Body of pancreas (tissue), 4 donors: ENCODE data around the gene CPEB2. TPM values are rescaled to one million over a fixed set of nuclear protein-coding genes. Genes with fewer than 3 reads are reported as not detected.

Experiments
- ATAC-seq: fragments of 150-250 bp; one replicate; pipeline ENCODE4 v1.9.1; 2016
- DNase-seq, 4 donors: peaks; one replicate each; pipeline ENCODE4 v3.0.0-alpha.2; 2019
- H3K27ac ChIP-seq, 4 donors: fragments of 200-600 bp; sonication (generic); 1 replicate in 3 of 4; 2 replicates in 1 of 4; pipeline versions ENCODE4 v1.5.1 to v1.6.1; 2016 to 2019; ENCODE audit warnings: mild to moderate bottlenecking in 1 of 4, mixed read lengths in 1 of 4, moderate library complexity in 1 of 4
- H3K27me3 ChIP-seq, 2 donors: fragments of 200-600 bp; sonication (generic); one replicate each; pipeline ENCODE4 v1.6.0; 2016; ENCODE audit warnings: mild to moderate bottlenecking in 1 of 2
- H3K36me3 ChIP-seq, 2 donors: fragments of 200-600 bp; sonication (generic); replicated peaks in 1 of 2; 2 replicates each; pipeline ENCODE4 v1.5.1; 2016; ENCODE audit warnings: low read depth in 2 of 2; ENCODE audit not compliant: insufficient read depth in 1 of 2
- H3K4me1 ChIP-seq: fragments of 200-600 bp; sonication (generic); one replicate; pipeline ENCODE4 v1.6.0; 2016
- H3K4me3 ChIP-seq, 2 donors: fragments of 200-600 bp; sonication (generic); 1 replicate in 1 of 2; 2 replicates in 1 of 2; pipeline ENCODE4 v1.5.1; 2016 to 2019
- H3K9me3 ChIP-seq, 3 donors: fragments of 200-600 bp; sonication (generic); 1 replicate in 2 of 3; 2 replicates in 1 of 3; pipeline ENCODE4 v1.5.1; 2016
- CTCF ChIP-seq, 7 experiments: fragments of 450-650 bp in 4 of 7; fragments of 200-600 bp in 3 of 7; sonication (generic) in 3 of 7; IDR thresholded peaks; one replicate each; pipeline ENCODE4 v1.5.1; 2016 to 2019; ENCODE audit warnings: antibody characterized with exemption in 7 of 7
- POLR2A ChIP-seq, 3 donors: fragments of 450-650 bp; IDR thresholded peaks; one replicate each; pipeline ENCODE4 v1.6.1; 2016; ENCODE audit warnings: antibody characterized with exemption in 3 of 3, mild to moderate bottlenecking in 2 of 3
- WGBS, 2 donors: methylation state at CpG; one replicate each; pipeline ENCODE4 v1.1.5; 2017; 5-methylcytosine and 5-hydroxymethylcytosine counted together
- intact Hi-C: fragments of 100-400 bp; cut with DNase I; formaldehyde crosslinking; loops from one replicate; pipeline ENCODE4 v1.15.1; 2023
- total RNA-seq, 2 donors: library from RNA; depleted of rRNA; stranded (reverse); fragments of >200 nt; gene quantifications; one replicate each; pipeline ENCODE4 v1.1.0, GENCODE V29; 2016

Gene CPEB2
- total RNA-seq, 2 donors from 2014 or later = 6.6 to 8.0 TPM

GRCh38 chr4:15065516-15065915, 63.2 kb downstream of the CPEB2 start:
- no peaks in the 10 kb centered on the region for H3K9me3 ChIP-seq
- H3K27me3 ChIP-seq = no peaks in the 10 kb centered on the region
- no peak overlapping the region for H3K27ac ChIP-seq
- no peaks in the 10 kb centered on the region for H3K4me1 ChIP-seq
- H3K36me3 ChIP-seq = peaks cover 5 to 6% of the 10 kb centered on the region in 2 donors
- ATAC-seq = no peak
- WGBS, 2 donors = 78 to 93% methylated on average over 5 of the region's 5 CpGs
- intact Hi-C loops = no loop called here
- TF ChIP-seq CTCF (IDR thresholded peaks at IDR 0.05) (no peak), POLR2A (IDR thresholded peaks at IDR 0.05) (no peak)
- DNase-seq = no peak
- no peak overlapping the region for H3K4me3 ChIP-seq

- TF ChIP-seq CTCF (IDR thresholded peaks at IDR 0.05) = no peak
- no peak for TF ChIP-seq POLR2A (IDR thresholded peaks at IDR 0.05)
- peaks cover 5 to 6% of the 10 kb centered on the region in 2 donors for H3K36me3 ChIP-seq
- no peak overlapping the region for H3K27ac ChIP-seq
- H3K9me3 ChIP-seq = no peaks in the 10 kb centered on the region
- H3K27me3 ChIP-seq = no peaks in the 10 kb centered on the region
- H3K4me3 ChIP-seq = no peak overlapping the region
- no peaks in the 10 kb centered on the region for H3K4me1 ChIP-seq
- no peak for ATAC-seq
- no peak for DNase-seq
- intact Hi-C loops = no loop called here
- 91 to 95% methylated on average over 7 of the region's 7 CpGs for WGBS, 2 donors
These were observed 63.9 kb downstream of the CPEB2 start for GRCh38 chr4:15066140-15066539.

- 96% methylated on average over 1 of the region's 1 CpG for WGBS, 2 donors
- intact Hi-C loops = no loop called here
- Histone ChIP-seq H3K36me3 (peaks cover 5 to 6% of the 10 kb centered on the region in 2 donors), H3K4me3 (no peak overlapping the region), H3K27ac (no peak overlapping the region), H3K27me3 (no peaks in the 10 kb centered on the region), H3K4me1 (no peaks in the 10 kb centered on the region), H3K9me3 (no peaks in the 10 kb centered on the region)
- ATAC-seq (no peak), DNase-seq (no peak)
- TF ChIP-seq POLR2A (IDR thresholded peaks at IDR 0.05) (no peak), CTCF (IDR thresholded peaks at IDR 0.05) (no peak)
These were observed 66.0 kb downstream of the CPEB2 start for GRCh38 chr4:15068298-15068697.

GRCh38 chr4:15075875-15076274, 73.6 kb downstream of the CPEB2 start:
- H3K4me1 ChIP-seq = no peaks in the 10 kb centered on the region
- no peak overlapping the region for H3K4me3 ChIP-seq
- intact Hi-C loops = no loop called here
- H3K36me3 ChIP-seq = no peaks in the 10 kb centered on the region
- H3K9me3 ChIP-seq = no peaks in the 10 kb centered on the region
- DNase-seq (no peak), ATAC-seq (no peak)
- no peak for TF ChIP-seq CTCF (IDR thresholded peaks at IDR 0.05)
- TF ChIP-seq POLR2A (IDR thresholded peaks at IDR 0.05) = no peak
- no peaks in the 10 kb centered on the region for H3K27me3 ChIP-seq
- no peak overlapping the region for H3K27ac ChIP-seq

- no peaks in the 10 kb centered on the region for H3K4me1 ChIP-seq
- no peaks in the 10 kb centered on the region for H3K36me3 ChIP-seq
- H3K27ac ChIP-seq = no peak overlapping the region
- no peaks in the 10 kb centered on the region for H3K27me3 ChIP-seq
- ATAC-seq = no peak
- TF ChIP-seq CTCF (IDR thresholded peaks at IDR 0.05) (no peak), POLR2A (IDR thresholded peaks at IDR 0.05) (no peak)
- DNase-seq = no peak
- H3K9me3 ChIP-seq = no peaks in the 10 kb centered on the region
- no peak overlapping the region for H3K4me3 ChIP-seq
- 72 to 73% methylated on average over 2 of the region's 2 CpGs for WGBS, 2 donors
- intact Hi-C loops = no loop called here
These were observed 75.7 kb downstream of the CPEB2 start for GRCh38 chr4:15077969-15078368.
